Endometrium (tissue), 2 donors: ENCODE results near the gene UBE4B.
"Not testable (repeated sequence)": the region's sequence is repeated elsewhere in the genome, so short reads cannot be mapped to it uniquely, and the experiment has no call there.

ENCODE experiments used
- FAIRE-seq: peaks from 2 replicates; lab custom pipeline; 2012; peaks lifted over from hg19 to GRCh38; lab: Jason Lieb, UNC
- donor health status: control.
- donor health status: control.

Gene UBE4B

GRCh38 chr1:10073371-10073770, 40.6 kb downstream of the UBE4B start:
- not testable (repeated sequence) for FAIRE-seq

- no peak for FAIRE-seq
These were observed 41.5 kb downstream of the UBE4B start for GRCh38 chr1:10074059-10074851.

GRCh38 chr1:10074852-10075730, 42.3 kb downstream of the UBE4B start:
- no peak for FAIRE-seq

GRCh38 chr1:10075732-10076131, 43.0 kb downstream of the UBE4B start:
- no peak for FAIRE-seq

GRCh38 chr1:10078494-10078893, 45.7 kb downstream of the UBE4B start:
- peak; percentile 53 for FAIRE-seq

- no peak for FAIRE-seq
These were observed 47.8 kb downstream of the UBE4B start for GRCh38 chr1:10080523-10080922.

- no peak for FAIRE-seq
These were observed 50.2 kb downstream of the UBE4B start for GRCh38 chr1:10082785-10083479.

GRCh38 chr1:10084045-10084444, 51.3 kb downstream of the UBE4B start:
- no peak for FAIRE-seq

GRCh38 chr1:10085076-10085475, 52.3 kb downstream of the UBE4B start:
- no peak for FAIRE-seq

GRCh38 chr1:10087210-10087609, 54.5 kb downstream of the UBE4B start:
- no peak for FAIRE-seq

- no peak for FAIRE-seq
These were observed 69.2 kb downstream of the UBE4B start for GRCh38 chr1:10101929-10102328.

- no peak for FAIRE-seq
These were observed 70.4 kb downstream of the UBE4B start for GRCh38 chr1:10103193-10103592.

GRCh38 chr1:10104834-10105233, 72.1 kb downstream of the UBE4B start:
- FAIRE-seq = no peak

- FAIRE-seq = no peak
These were observed 72.7 kb downstream of the UBE4B start for GRCh38 chr1:10105484-10105883.

- FAIRE-seq = no peak
These were observed 73.5 kb downstream of the UBE4B start for GRCh38 chr1:10106241-10106640.

- FAIRE-seq = no peak
These were observed 74.2 kb downstream of the UBE4B start for GRCh38 chr1:10106756-10107475.

GRCh38 chr1:10107476-10107847, 74.7 kb downstream of the UBE4B start:
- FAIRE-seq = not testable (repeated sequence)

- FAIRE-seq = no peak
These were observed 75.4 kb downstream of the UBE4B start for GRCh38 chr1:10108134-10108663.

GRCh38 chr1:10108948-10109708, 76.4 kb downstream of the UBE4B start:
- no peak for FAIRE-seq

- no peak for FAIRE-seq
These were observed 80.7 kb downstream of the UBE4B start for GRCh38 chr1:10113501-10113900.

- FAIRE-seq = no peak
These were observed 82.0 kb downstream of the UBE4B start for GRCh38 chr1:10114746-10115145.
